Mucosa of stomach (tissue), 1 donor: Measurements from ENCODE around the gene L1CAM.

Experiments
- H3K27me3 ChIP-seq: one replicate; pipeline ENCODE4 v1.7.0; 2013; ENCODE audit warnings: mild to moderate bottlenecking, low read length; ENCODE audit not compliant: control insufficient read depth, insufficient read depth
- H3K36me3 ChIP-seq: one replicate; pipeline ENCODE4 v1.7.0; 2013; ENCODE audit warnings: low read length; ENCODE audit not compliant: control insufficient read depth, insufficient read depth
- H3K4me1 ChIP-seq: one replicate; pipeline ENCODE4 v1.7.0; 2013; ENCODE audit warnings: mild to moderate bottlenecking, low read length; ENCODE audit not compliant: control insufficient read depth, insufficient read depth
- H3K4me3 ChIP-seq: one replicate; pipeline ENCODE4 v1.7.0; 2013; ENCODE audit warnings: low read length
- H3K9ac ChIP-seq: one replicate; pipeline ENCODE4 v1.7.0; 2013; ENCODE audit warnings: mild to moderate bottlenecking, low read length, moderate library complexity
- H3K9me3 ChIP-seq: one replicate; pipeline ENCODE4 v1.7.0; 2013; ENCODE audit warnings: mild to moderate bottlenecking, low read length, moderate library complexity; ENCODE audit not compliant: control insufficient read depth
- donor health status: Pancreatic carcinoma.

The L1CAM gene

GRCh38 chrX:153878345-153878744 is 7.6 kb downstream of the L1CAM start:
- Histone ChIP-seq H3K9ac (no peak overlapping the region), H3K4me3 (no peak overlapping the region), H3K27me3 (peaks cover 23% of the 10 kb centered on the region), H3K36me3 (no peaks in the 10 kb centered on the region), H3K4me1 (no peaks in the 10 kb centered on the region), H3K9me3 (no peaks in the 10 kb centered on the region)

- Histone ChIP-seq H3K36me3 (no peaks in the 10 kb centered on the region), H3K4me3 (no peak overlapping the region), H3K27me3 (peaks cover 18% of the 10 kb centered on the region), H3K9ac (no peak overlapping the region), H3K4me1 (no peaks in the 10 kb centered on the region), H3K9me3 (no peaks in the 10 kb centered on the region)
These were observed 8.3 kb downstream of the L1CAM start for GRCh38 chrX:153877571-153878261.

- no peaks in the 10 kb centered on the region for H3K9me3 ChIP-seq
- H3K4me1 ChIP-seq = no peaks in the 10 kb centered on the region
- peaks cover 15% of the 10 kb centered on the region for H3K27me3 ChIP-seq
- H3K4me3 ChIP-seq = no peak overlapping the region
- H3K36me3 ChIP-seq = no peaks in the 10 kb centered on the region
- H3K9ac ChIP-seq = no peak overlapping the region
These were observed 9.9 kb downstream of the L1CAM start for GRCh38 chrX:153876112-153876491.

GRCh38 chrX:153875391-153876111 is 10.4 kb downstream of the L1CAM start:
- Histone ChIP-seq H3K9me3 (no peaks in the 10 kb centered on the region), H3K4me3 (no peak overlapping the region), H3K27me3 (peaks cover 10% of the 10 kb centered on the region), H3K36me3 (no peaks in the 10 kb centered on the region), H3K4me1 (no peaks in the 10 kb centered on the region), H3K9ac (no peak overlapping the region)

DNA sequence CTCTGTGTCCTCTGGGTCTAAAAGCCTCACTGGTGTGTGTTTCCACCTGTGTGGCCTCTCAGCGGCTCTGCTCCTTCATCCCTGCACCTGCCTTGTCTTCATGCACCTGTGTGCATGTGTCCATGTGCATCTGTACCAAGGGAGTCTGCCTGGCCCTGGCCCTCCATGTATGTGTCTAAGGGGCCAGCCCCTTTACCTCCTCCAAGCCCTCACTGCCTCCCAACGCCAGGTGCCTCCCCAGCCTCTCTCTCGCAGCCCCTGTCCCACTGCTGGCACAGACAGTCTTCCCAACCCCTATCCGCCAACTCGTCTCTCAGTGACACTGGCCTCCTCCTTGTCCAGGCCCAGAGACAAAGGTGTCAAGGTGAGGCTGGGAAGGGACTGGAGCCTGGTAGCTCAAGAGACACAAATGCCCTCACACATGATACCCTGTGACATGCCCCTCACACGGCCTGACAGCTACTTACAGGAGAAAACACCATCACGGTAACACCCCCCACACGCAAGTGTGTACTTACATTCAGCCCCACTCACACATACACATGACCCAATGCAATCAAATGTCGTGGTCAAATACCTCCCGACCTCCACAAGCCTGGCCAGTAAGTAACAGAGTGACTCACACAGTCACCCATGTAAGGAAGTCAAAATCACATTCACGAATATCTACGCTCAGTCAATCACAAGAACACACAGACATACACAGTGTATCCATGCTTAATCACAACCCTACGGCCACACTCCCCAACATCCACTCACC is 11.4 kb downstream of the L1CAM start:
- H3K27me3 ChIP-seq = peaks cover 10% of the 10 kb centered on the region
- H3K9me3 ChIP-seq = no peaks in the 10 kb centered on the region
- H3K9ac ChIP-seq = no peak overlapping the region
- H3K36me3 ChIP-seq = no peaks in the 10 kb centered on the region
- H3K4me1 ChIP-seq = no peaks in the 10 kb centered on the region
- H3K4me3 ChIP-seq = no peak overlapping the region

GRCh38 chrX:153874085-153874365 is 11.9 kb downstream of the L1CAM start:
- H3K27me3 ChIP-seq = peaks cover 7% of the 10 kb centered on the region
- H3K9me3 ChIP-seq = no peaks in the 10 kb centered on the region
- H3K4me3 ChIP-seq = no peak overlapping the region
- H3K9ac ChIP-seq = no peak overlapping the region
- no peaks in the 10 kb centered on the region for H3K36me3 ChIP-seq
- H3K4me1 ChIP-seq = no peaks in the 10 kb centered on the region

GRCh38 chrX:153873282-153874084 is 12.5 kb downstream of the L1CAM start:
- Histone ChIP-seq H3K27me3 (peaks cover 2% of the 10 kb centered on the region), H3K9me3 (no peaks in the 10 kb centered on the region), H3K9ac (no peak overlapping the region), H3K4me3 (no peak overlapping the region), H3K4me1 (no peaks in the 10 kb centered on the region), H3K36me3 (no peaks in the 10 kb centered on the region)

DNA sequence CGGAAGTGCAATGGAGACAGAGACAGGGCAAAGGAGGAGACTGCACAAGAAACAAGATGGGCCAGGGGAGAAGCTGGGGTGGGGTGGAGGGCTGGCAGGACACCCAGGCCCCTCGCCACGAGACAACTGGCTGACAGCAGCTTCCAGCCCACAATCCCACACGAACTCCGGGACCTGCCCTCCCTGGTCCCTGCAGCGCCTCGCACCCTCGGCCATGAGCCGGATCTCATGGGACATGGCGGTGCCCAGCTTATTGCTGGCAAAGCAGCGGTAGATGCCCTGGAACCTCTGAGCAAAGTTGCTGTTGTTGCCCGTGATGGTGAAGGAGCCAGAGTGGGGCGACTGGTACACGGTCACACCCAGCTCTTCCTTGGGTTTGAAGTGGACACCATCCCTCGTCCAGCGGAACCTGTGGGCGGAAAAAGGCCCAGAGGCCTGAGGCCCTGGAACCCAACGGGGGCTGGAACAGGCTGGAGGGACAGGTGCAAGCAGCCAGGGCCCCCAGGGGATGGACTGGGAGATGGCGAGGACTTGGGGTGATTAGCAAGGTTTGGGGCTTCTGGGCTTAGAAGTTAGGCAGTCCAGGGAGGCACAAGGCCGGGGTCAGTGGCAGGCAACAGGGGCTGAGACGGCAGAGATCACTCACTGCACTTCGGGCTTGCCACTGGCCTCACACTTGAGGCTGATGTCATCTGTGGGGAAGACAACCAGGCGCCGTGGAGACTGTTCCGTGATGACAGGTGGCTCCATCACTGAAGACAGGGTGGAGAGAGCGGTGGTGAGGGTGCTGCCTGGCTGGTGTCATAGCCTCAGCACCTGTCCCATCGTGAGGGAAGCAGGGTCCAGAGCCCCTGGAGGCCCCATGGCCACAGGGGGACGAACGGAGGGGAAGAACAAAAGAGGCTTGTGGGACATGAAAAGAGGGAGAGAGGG is 13.8 kb downstream of the L1CAM start:
- Histone ChIP-seq H3K9me3 (no peaks in the 10 kb centered on the region), H3K36me3 (no peaks in the 10 kb centered on the region), H3K27me3 (no peaks in the 10 kb centered on the region), H3K4me1 (no peaks in the 10 kb centered on the region), H3K4me3 (no peak overlapping the region), H3K9ac (no peak overlapping the region)

- H3K27me3 ChIP-seq = no peaks in the 10 kb centered on the region
- no peak overlapping the region for H3K9ac ChIP-seq
- no peaks in the 10 kb centered on the region for H3K4me1 ChIP-seq
- no peak overlapping the region for H3K4me3 ChIP-seq
- no peaks in the 10 kb centered on the region for H3K36me3 ChIP-seq
- H3K9me3 ChIP-seq = no peaks in the 10 kb centered on the region
These were observed 14.5 kb downstream of the L1CAM start for GRCh38 chrX:153871451-153871850.

GRCh38 chrX:153870791-153871360 is 15.1 kb downstream of the L1CAM start:
- Histone ChIP-seq H3K9me3 (no peaks in the 10 kb centered on the region), H3K4me1 (no peaks in the 10 kb centered on the region), H3K27me3 (no peaks in the 10 kb centered on the region), H3K9ac (no peak overlapping the region), H3K36me3 (no peaks in the 10 kb centered on the region), H3K4me3 (no peak overlapping the region)

DNA sequence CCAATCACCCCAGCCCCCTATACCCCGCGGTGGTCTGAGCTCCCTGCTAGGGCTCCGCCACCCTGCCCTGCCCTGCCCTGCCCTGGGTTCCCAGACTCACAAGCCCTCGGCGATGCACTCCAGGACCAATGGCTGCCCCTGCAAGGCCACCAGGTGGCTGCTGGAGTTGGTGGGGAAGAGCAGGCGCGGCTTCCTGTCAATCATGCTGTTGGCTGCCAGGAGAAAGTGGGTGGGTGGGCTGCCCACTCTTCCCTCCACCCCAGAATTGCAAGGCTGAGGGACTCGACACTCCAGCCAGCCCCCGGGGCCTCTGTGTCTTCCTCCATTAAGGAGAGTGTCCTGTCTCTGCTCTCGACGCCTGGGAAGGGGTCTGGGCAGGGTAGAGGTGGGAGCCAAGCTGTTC is 15.7 kb downstream of the L1CAM start:
- no peaks in the 10 kb centered on the region for H3K36me3 ChIP-seq
- H3K4me3 ChIP-seq = no peak overlapping the region
- H3K4me1 ChIP-seq = no peaks in the 10 kb centered on the region
- no peak overlapping the region for H3K9ac ChIP-seq
- H3K27me3 ChIP-seq = no peaks in the 10 kb centered on the region
- H3K9me3 ChIP-seq = no peaks in the 10 kb centered on the region
